Right lobe of liver (tissue), 6 donors: Measurements from ENCODE around the gene SPTBN1. TPM values are rescaled to one million over a fixed set of nuclear protein-coding genes. Genes with fewer than 3 reads are reported as not detected.
A peak's percentile ranks its signal among the peaks of the same experiment; 100 is the strongest.

ENCODE experiments used
- ATAC-seq, 4 donors: fragments of 200-7000 bp; cut with Tn5 transposase; one replicate each; pipeline ENCODE4 v1.9.1; 2020; ENCODE audit warnings: mild to moderate bottlenecking in 4 of 4, moderate library complexity in 4 of 4
- DNase-seq, 3 donors: peaks; one replicate each; pipeline ENCODE4 v3.0.0-alpha.2; 2020
- H3K27ac ChIP-seq, 3 donors: fragments of 200-600 bp; one replicate each; pipeline ENCODE4 v1.8.0; 2022
- H3K27me3 ChIP-seq, 2 donors: fragments of 200-600 bp; one replicate each; pipeline ENCODE4 v1.8.0; 2022
- H3K36me3 ChIP-seq, 4 donors: fragments of 200-600 bp; sonication (generic) in 1 of 4; one replicate each; pipeline versions ENCODE4 v1.5.1 to v1.8.0; 2017 to 2022; ENCODE audit warnings: control low read depth in 1 of 4
- H3K4me1 ChIP-seq, 4 donors: fragments of 200-600 bp; sonication (generic) in 1 of 4; one replicate each; pipeline versions ENCODE4 v1.5.1 to v1.8.0; 2017 to 2022; ENCODE audit warnings: control low read depth in 1 of 4
- H3K4me3 ChIP-seq, 3 donors: fragments of 200-600 bp; one replicate each; pipeline ENCODE4 v1.8.0; 2022
- H3K9me3 ChIP-seq, 4 donors: fragments of 200-600 bp; sonication (generic) in 1 of 4; one replicate each; pipeline versions ENCODE4 v1.5.1 to v1.8.0; 2017 to 2022; ENCODE audit warnings: control low read depth in 1 of 4
- POLR2A ChIP-seq: fragments of 450-650 bp; IDR thresholded peaks from one replicate; pipeline ENCODE4 v1.6.1; 2017; ENCODE audit warnings: antibody characterized with exemption, mild to moderate bottlenecking
- WGBS: methylation state at CpG from one replicate; pipeline ENCODE4 v1.1.6; 2018; ENCODE audit warnings: low coverage, low lambda C conversion rate; ENCODE audit not compliant: insufficient coverage; ENCODE audit errors: missing lambda C conversion rate; 5-methylcytosine and 5-hydroxymethylcytosine counted together
- intact Hi-C, 2 donors: fragments of 100-400 bp; cut with DNase I; formaldehyde crosslinking; loops; one replicate each; pipeline versions ENCODE4 v1.11.2 to v1.14.1; 2022
- total RNA-seq, 6 experiments: library from RNA; depleted of rRNA in 2 of 6; stranded (reverse); fragments of >200 nt in 2 of 6; fragmentation: NEBNext Ultra II Directional in 3 of 6; extraction: Animal tissue kit (Norgen Biotek cat#: 25700) in 3 of 6; gene quantifications; one replicate each; pipeline versions ENCODE4 v1.1.0 to v1.2.4, GENCODE V29; 2016 to 2023
- TF ChIP-seq, protein P1 (sequence below), 4 donors: fragments of 200-600 bp in 3 of 4; fragments of 450-650 bp in 1 of 4; IDR thresholded peaks; one replicate each; pipeline versions ENCODE4 v1.5.1 to v1.8.0; 2016 to 2022; ENCODE audit warnings: antibody characterized with exemption in 4 of 4, mild to moderate bottlenecking in 2 of 4
- donor health status: DM: no; HTN: yes; CAD: no.
- donor health status: DM: no; HTN: no; CAD: no.
- donor health status: DM: no; HTN: no; CAD: no.
- donor health status: DM: no; HTN: yes; CAD: no.
- donor health status: DM: no; HTN: yes; CAD: no.

SPTBN1 gene
- total RNA-seq, 6 experiments from 2014 or later = 107 to 315 (median 227) TPM

DNA sequence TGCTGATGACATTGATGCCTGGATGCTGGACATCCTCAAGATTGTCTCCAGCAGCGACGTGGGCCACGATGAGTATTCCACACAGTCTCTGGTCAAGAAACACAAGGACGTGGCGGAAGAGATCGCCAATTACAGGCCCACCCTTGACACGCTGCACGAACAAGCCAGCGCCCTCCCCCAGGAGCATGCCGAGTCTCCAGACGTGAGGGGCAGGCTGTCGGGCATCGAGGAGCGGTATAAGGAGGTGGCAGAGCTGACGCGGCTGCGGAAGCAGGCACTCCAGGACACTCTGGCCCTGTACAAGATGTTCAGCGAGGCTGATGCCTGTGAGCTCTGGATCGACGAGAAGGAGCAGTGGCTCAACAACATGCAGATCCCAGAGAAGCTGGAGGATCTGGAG, 173.3 kb downstream of the SPTBN1 start:
- Histone ChIP-seq H3K27ac (peak overlapping the region; percentile 52 to 91 (median 79)), H3K27me3 (no peaks in the 10 kb centered on the region), H3K36me3 (peaks cover 6 to 63% (median 33%) of the 10 kb centered on the region in 4 donors), H3K4me1 (peaks cover 0 to 65% (median 23%) of the 10 kb centered on the region in 4 donors), H3K4me3 (no peak overlapping the region), H3K9me3 (no peaks in the 10 kb centered on the region)
- TF ChIP-seq, protein P1, sequence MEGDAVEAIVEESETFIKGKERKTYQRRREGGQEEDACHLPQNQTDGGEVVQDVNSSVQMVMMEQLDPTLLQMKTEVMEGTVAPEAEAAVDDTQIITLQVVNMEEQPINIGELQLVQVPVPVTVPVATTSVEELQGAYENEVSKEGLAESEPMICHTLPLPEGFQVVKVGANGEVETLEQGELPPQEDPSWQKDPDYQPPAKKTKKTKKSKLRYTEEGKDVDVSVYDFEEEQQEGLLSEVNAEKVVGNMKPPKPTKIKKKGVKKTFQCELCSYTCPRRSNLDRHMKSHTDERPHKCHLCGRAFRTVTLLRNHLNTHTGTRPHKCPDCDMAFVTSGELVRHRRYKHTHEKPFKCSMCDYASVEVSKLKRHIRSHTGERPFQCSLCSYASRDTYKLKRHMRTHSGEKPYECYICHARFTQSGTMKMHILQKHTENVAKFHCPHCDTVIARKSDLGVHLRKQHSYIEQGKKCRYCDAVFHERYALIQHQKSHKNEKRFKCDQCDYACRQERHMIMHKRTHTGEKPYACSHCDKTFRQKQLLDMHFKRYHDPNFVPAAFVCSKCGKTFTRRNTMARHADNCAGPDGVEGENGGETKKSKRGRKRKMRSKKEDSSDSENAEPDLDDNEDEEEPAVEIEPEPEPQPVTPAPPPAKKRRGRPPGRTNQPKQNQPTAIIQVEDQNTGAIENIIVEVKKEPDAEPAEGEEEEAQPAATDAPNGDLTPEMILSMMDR (IDR thresholded peaks at IDR 0.05) = no peak
- no peak for TF ChIP-seq POLR2A
- intact Hi-C loops = loop anchor here in 1 of 2 donors (10.0 kb wide), 1 partner anchor 55 kb away; no protein-coding TSS in a partner anchor
- ATAC-seq = peak in 2 of 4 donors; percentile 4 to 17
- 98% methylated on average over 8 of the region's 20 CpGs for WGBS
- DNase-seq = no peak

- Histone ChIP-seq H3K27ac (peak overlapping the region; percentile 73 to 91 (median 79)), H3K36me3 (peaks cover 7 to 65% (median 33%) of the 10 kb centered on the region in 4 donors), H3K9me3 (no peaks in the 10 kb centered on the region), H3K27me3 (no peaks in the 10 kb centered on the region), H3K4me1 (peaks cover 0 to 65% (median 27%) of the 10 kb centered on the region in 4 donors), H3K4me3 (no peak overlapping the region)
- DNase-seq (peak; percentile 90 to 97 (median 95)), ATAC-seq (peak; percentile 61 to 87 (median 71))
- 29% methylated on average over 7 of the region's 11 CpGs for WGBS
- TF ChIP-seq, protein P1 (IDR thresholded peaks at IDR 0.05) = no peak
- TF ChIP-seq POLR2A = peak; percentile 36
- intact Hi-C loops = loop anchor here in 1 of 2 donors (10.0 kb wide), 1 partner anchor 55 kb away; no protein-coding TSS in a partner anchor
Observed at GRCh38 chr2:54629914-54630857, 174.1 kb downstream of the SPTBN1 start.

DNA sequence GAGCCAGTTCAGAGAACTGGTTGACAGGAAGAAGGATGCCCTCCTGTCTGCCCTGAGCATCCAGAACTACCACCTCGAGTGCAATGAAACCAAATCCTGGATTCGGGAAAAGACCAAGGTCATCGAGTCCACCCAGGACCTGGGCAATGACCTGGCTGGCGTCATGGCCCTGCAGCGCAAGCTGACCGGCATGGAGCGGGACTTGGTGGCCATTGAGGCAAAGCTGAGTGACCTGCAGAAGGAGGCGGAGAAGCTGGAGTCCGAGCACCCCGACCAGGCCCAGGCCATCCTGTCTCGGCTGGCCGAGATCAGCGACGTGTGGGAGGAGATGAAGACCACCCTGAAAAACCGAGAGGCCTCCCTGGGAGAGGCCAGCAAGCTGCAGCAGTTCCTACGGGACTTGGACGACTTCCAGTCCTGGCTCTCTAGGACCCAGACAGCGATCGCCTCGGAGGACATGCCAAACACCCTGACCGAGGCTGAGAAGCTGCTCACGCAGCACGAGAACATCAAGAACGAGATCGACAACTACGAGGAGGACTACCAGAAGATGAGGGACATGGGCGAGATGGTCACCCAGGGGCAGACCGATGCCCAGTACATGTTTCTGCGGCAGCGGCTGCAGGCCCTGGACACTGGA, 174.9 kb downstream of the SPTBN1 start:
- peak; percentile 68 to 82 (median 69) for DNase-seq
- intact Hi-C loops = no loop called here
- no peak overlapping the region for H3K4me3 ChIP-seq
- H3K9me3 ChIP-seq = no peaks in the 10 kb centered on the region
- peak; percentile 21 to 36 (median 22) for ATAC-seq
- peaks cover 0 to 63% (median 28%) of the 10 kb centered on the region in 4 donors for H3K4me1 ChIP-seq
- H3K27me3 ChIP-seq = no peaks in the 10 kb centered on the region
- TF ChIP-seq, protein P1 (IDR thresholded peaks at IDR 0.05) = no peak
- TF ChIP-seq POLR2A = no peak
- H3K27ac ChIP-seq = peak overlapping the region; percentile 65 to 91 (median 73)
- 48% methylated on average over 18 of the region's 30 CpGs for WGBS
- peaks cover 7 to 63% (median 32%) of the 10 kb centered on the region in 4 donors for H3K36me3 ChIP-seq

DNA sequence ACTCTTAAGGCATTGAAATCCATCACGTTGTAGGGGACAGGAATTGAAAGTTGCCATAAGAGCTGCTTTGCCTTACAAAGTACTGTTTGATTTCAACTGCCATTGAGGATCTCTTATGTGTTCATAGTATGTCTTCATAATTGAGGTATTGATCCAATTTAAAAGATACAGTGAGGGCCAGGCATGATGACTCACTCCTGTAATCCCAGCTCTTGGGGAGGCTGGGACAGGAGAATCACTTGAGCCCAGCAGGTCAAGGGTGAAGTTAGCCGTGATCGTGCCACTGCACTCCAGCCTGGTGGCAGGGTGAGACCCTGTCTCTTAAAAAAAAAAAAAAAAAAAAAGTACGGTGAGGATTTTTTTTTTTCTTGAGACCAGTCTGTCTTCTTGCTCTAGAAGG, 175.6 kb downstream of the SPTBN1 start:
- TF ChIP-seq, protein P1 (IDR thresholded peaks at IDR 0.05) = no peak
- TF ChIP-seq POLR2A = no peak
- peak in 1 of 3 donors; percentile 47 for DNase-seq
- H3K4me3 ChIP-seq = no peak overlapping the region
- no peaks in the 10 kb centered on the region for H3K27me3 ChIP-seq
- intact Hi-C loops = no loop called here
- peaks cover 7 to 55% (median 30%) of the 10 kb centered on the region in 4 donors for H3K36me3 ChIP-seq
- no peaks in the 10 kb centered on the region for H3K9me3 ChIP-seq
- H3K27ac ChIP-seq = peak overlapping the region; percentile 65 to 91 (median 73)
- peaks cover 0 to 68% (median 28%) of the 10 kb centered on the region in 4 donors for H3K4me1 ChIP-seq
- WGBS = 42% methylated on average over 4 of the region's 4 CpGs
- ATAC-seq = peak in 1 of 4 donors; percentile 7
